HG02938 (cell line): ENCODE data around the gene TRIM49C.
"Not testable (repeated sequence)": the region's sequence is repeated elsewhere in the genome, so short reads cannot be mapped to it uniquely, and the experiment has no call there.

Experiments
- ATAC-seq: cut with Tn5 transposase; IDR thresholded peaks from one replicate; pipeline ENCODE4 v1.9.1; 2021; ENCODE audit warnings: mild to moderate bottlenecking, moderate library complexity; ENCODE audit not compliant: unreplicated experiment

The TRIM49C gene

GRCh38 chr11:90030806-90031205 is at the start of gene TRIM49C:
TSS of gene TRIM49C (plus strand) at chr11:90031106. CDS start at chr11:90035212, 4,106 bp downstream.
- not testable (repeated sequence) for ATAC-seq

GRCh38 chr11:90024184-90024583 is 6.7 kb upstream of the TRIM49C start:
- ATAC-seq, result not testable (repeated sequence)

GRCh38 chr11:90051591-90052209 is 20.8 kb downstream of the TRIM49C start:
- ATAC-seq, result not testable (repeated sequence)

- ATAC-seq, result not testable (repeated sequence)
Measured at GRCh38 chr11:90052311-90052710, 21.4 kb downstream of the TRIM49C start.

- not testable (repeated sequence) for ATAC-seq
Measured at GRCh38 chr11:90053545-90053944, 22.6 kb downstream of the TRIM49C start.

GRCh38 chr11:90085650-90086049 is 54.7 kb downstream of the TRIM49C start, which contains the start of gene UBTFL1:
TSS of gene UBTFL1 (plus strand) at chr11:90085950. CDS start at chr11:90085950, 0 bp downstream.
- not testable (repeated sequence) for ATAC-seq

GRCh38 chr11:90088731-90089130 is 57.8 kb downstream of the TRIM49C start:
- ATAC-seq, result not testable (repeated sequence)
